ENCODE measurements around the gene YWHAQ. TPM values are rescaled to one million over a fixed set of nuclear protein-coding genes. Genes with fewer than 3 reads are reported as not detected.

YWHAQ gene
- total and polyA plus RNA-seq, 9 of the 15 experiments (the other 6 are each of a cell fraction or from before 2014, with no cell fraction given): 63.1 to 359 (median 203) TPM

GRCh38 chr2:9552219-9553178 lies 78.3 kb downstream of the YWHAQ start (continued):
- TF ChIP-seq, protein P1, sequence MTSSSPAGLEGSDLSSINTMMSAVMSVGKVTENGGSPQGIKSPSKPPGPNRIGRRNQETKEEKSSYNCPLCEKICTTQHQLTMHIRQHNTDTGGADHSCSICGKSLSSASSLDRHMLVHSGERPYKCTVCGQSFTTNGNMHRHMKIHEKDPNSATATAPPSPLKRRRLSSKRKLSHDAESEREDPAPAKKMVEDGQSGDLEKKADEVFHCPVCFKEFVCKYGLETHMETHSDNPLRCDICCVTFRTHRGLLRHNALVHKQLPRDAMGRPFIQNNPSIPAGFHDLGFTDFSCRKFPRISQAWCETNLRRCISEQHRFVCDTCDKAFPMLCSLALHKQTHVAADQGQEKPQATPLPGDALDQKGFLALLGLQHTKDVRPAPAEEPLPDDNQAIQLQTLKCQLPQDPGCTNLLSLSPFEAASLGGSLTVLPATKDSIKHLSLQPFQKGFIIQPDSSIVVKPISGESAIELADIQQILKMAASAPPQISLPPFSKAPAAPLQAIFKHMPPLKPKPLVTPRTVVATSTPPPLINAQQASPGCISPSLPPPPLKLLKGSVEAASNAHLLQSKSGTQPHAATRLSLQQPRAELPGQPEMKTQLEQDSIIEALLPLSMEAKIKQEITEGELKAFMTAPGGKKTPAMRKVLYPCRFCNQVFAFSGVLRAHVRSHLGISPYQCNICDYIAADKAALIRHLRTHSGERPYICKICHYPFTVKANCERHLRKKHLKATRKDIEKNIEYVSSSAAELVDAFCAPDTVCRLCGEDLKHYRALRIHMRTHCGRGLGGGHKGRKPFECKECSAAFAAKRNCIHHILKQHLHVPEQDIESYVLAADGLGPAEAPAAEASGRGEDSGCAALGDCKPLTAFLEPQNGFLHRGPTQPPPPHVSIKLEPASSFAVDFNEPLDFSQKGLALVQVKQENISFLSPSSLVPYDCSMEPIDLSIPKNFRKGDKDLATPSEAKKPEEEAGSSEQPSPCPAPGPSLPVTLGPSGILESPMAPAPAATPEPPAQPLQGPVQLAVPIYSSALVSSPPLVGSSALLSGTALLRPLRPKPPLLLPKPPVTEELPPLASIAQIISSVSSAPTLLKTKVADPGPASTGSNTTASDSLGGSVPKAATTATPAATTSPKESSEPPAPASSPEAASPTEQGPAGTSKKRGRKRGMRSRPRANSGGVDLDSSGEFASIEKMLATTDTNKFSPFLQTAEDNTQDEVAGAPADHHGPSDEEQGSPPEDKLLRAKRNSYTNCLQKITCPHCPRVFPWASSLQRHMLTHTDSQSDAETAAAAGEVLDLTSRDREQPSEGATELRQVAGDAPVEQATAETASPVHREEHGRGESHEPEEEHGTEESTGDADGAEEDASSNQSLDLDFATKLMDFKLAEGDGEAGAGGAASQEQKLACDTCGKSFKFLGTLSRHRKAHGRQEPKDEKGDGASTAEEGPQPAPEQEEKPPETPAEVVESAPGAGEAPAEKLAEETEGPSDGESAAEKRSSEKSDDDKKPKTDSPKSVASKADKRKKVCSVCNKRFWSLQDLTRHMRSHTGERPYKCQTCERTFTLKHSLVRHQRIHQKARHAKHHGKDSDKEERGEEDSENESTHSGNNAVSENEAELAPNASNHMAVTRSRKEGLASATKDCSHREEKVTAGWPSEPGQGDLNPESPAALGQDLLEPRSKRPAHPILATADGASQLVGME (CRISPR knock-in tag; IDR thresholded peaks at IDR 0.05): no peak
- TF ChIP-seq TBL1XR1 (IDR thresholded peaks at IDR 0.05; ENCODE audit: low read length in 2 of 2) (no peak), ZBTB1 (CRISPR knock-in tag; IDR thresholded peaks at IDR 0.05; ENCODE audit: borderline replicate concordance, low read depth) (no peak), ZNF644 (tag; IDR thresholded peaks at IDR 0.05; ENCODE audit: low read depth) (no peak), TEAD2 (tag; IDR thresholded peaks at IDR 0.05) (no peak), ZNF3 (CRISPR knock-in tag; IDR thresholded peaks at IDR 0.05) (no peak), SAFB (IDR thresholded peaks at IDR 0.05; ENCODE audit: borderline replicate concordance, low read depth, low read length) (0 out of 2 replicates have a peak, but pooled peaks have one; percentile 17), TAF1 (IDR thresholded peaks at IDR 0.05; ENCODE audit: control insufficient read depth, extremely low read depth, insufficient read depth, low read length, severe bottlenecking) (no peak), RB1 (IDR thresholded peaks at IDR 0.05; ENCODE audit: low read depth) (no peak), SREBF1 (IDR thresholded peaks at IDR 0.05; ENCODE audit: borderline replicate concordance, low read depth, low read length) (no peak), RCOR1 (IDR thresholded peaks at IDR 0.05; ENCODE audit: borderline replicate concordance in 1 of 2, low read depth in 2 of 2, low read length in 2 of 2) (0 out of 4 replicates have a peak, but pooled peaks of 1 of the 2 experiments have one; percentile 52), MBD1 (CRISPR knock-in tag; IDR thresholded peaks at IDR 0.05) (no peak)
- TF ChIP-seq, protein P2, sequence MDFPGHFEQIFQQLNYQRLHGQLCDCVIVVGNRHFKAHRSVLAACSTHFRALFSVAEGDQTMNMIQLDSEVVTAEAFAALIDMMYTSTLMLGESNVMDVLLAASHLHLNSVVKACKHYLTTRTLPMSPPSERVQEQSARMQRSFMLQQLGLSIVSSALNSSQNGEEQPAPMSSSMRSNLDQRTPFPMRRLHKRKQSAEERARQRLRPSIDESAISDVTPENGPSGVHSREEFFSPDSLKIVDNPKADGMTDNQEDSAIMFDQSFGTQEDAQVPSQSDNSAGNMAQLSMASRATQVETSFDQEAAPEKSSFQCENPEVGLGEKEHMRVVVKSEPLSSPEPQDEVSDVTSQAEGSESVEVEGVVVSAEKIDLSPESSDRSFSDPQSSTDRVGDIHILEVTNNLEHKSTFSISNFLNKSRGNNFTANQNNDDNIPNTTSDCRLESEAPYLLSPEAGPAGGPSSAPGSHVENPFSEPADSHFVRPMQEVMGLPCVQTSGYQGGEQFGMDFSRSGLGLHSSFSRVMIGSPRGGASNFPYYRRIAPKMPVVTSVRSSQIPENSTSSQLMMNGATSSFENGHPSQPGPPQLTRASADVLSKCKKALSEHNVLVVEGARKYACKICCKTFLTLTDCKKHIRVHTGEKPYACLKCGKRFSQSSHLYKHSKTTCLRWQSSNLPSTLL (IDR thresholded peaks at IDR 0.05): no peak
- TF ChIP-seq, protein P3, sequence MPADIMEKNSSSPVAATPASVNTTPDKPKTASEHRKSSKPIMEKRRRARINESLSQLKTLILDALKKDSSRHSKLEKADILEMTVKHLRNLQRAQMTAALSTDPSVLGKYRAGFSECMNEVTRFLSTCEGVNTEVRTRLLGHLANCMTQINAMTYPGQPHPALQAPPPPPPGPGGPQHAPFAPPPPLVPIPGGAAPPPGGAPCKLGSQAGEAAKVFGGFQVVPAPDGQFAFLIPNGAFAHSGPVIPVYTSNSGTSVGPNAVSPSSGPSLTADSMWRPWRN (IDR thresholded peaks at IDR 0.05; ENCODE audit: low read depth): 0 out of 2 replicates have a peak, but pooled peaks have one; percentile 31

Measured in K562 (cell line).